Measurements from ENCODE around the gene BOC. TPM values are rescaled to one million over a fixed set of nuclear protein-coding genes. Genes with fewer than 3 reads are reported as not detected.
A peak's percentile ranks its signal among the peaks of the same experiment; 100 is the strongest.

The BOC gene
- total RNA-seq, 4 donors from 2014 or later, result 75.6 to 159 (median 105) TPM

DNA sequence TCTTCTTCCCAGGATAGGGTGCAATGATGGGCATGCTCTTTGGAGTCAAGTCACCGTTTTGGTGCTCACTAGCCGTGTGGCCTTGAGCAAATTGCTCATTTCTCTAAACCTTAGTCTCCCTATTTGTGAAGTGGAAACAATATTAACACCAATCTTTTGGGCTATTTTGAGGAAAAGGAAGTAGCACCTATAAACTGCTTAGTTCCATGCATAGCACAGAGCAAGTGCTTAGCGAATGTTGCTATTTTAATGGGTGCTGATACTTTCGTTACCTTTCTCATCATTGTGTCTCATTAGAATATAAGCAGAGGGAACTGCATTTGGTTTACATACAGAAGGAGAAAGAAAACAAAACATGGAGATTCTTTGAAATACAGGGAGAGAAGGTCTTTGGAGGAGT is 66.1 kb downstream of the BOC start:
- H3K4me3 ChIP-seq, result no peak overlapping the region
- H3K27ac ChIP-seq, result peak overlapping the region; percentile 80
- no peak for DNase-seq (ENCODE audit: low spot score in 2 of 2)
- WGBS, result 80% methylated on average over 4 of the region's 4 CpGs
- no peaks in the 10 kb centered on the region for H3K27me3 ChIP-seq
- no peak for TF ChIP-seq CTCF (IDR thresholded peaks at IDR 0.05)
- no peak for TF ChIP-seq EP300 (IDR thresholded peaks at IDR 0.05)
- TF ChIP-seq POLR2AphosphoS5 (IDR thresholded peaks at IDR 0.05), result no peak
- TF ChIP-seq POLR2A (IDR thresholded peaks at IDR 0.05), result no peak
- peaks cover 15% of the 10 kb centered on the region for H3K4me1 ChIP-seq
- H3K9me3 ChIP-seq, result no peaks in the 10 kb centered on the region
- peaks cover 89% of the 10 kb centered on the region for H3K36me3 ChIP-seq

DNA sequence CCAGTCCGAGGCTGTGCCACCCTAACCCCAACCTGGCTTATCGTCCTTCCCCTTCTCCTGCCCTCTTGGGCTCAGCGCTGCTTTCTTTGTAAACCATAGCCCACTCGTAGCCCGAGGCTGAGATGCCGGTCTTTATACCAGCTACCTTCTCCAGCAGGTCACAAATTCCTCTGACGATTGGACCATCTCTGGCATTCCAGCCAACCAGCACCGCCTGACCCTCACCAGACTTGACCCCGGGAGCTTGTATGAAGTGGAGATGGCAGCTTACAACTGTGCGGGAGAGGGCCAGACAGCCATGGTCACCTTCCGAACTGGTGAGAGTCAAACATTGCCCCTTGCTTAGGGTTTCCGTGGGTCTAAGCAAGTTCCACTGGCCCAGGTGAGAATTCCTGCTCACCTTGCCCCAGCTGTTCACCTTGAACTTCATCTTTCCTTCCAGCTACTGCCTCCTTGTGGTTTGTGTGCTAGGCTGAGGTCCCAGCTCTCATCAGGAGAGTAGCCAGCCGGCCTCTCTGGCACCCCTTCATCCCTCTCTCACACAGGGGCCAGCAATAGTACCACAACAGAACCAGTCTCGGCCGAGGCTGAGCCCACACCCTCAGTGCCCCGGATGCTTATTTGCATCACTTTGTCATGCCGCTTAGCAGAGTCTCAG is 66.7 kb downstream of the BOC start:
- 84% methylated on average over 17 of the region's 17 CpGs for WGBS
- TF ChIP-seq CTCF (IDR thresholded peaks at IDR 0.05), result no peak
- no peak overlapping the region for H3K4me3 ChIP-seq
- H3K27ac ChIP-seq, result peak overlapping the region; percentile 32
- no peaks in the 10 kb centered on the region for H3K27me3 ChIP-seq
- no peak for DNase-seq (ENCODE audit: low spot score in 2 of 2)
- peaks cover 87% of the 10 kb centered on the region for H3K36me3 ChIP-seq
- no peaks in the 10 kb centered on the region for H3K9me3 ChIP-seq
- H3K4me1 ChIP-seq, result peaks cover 15% of the 10 kb centered on the region

DNA sequence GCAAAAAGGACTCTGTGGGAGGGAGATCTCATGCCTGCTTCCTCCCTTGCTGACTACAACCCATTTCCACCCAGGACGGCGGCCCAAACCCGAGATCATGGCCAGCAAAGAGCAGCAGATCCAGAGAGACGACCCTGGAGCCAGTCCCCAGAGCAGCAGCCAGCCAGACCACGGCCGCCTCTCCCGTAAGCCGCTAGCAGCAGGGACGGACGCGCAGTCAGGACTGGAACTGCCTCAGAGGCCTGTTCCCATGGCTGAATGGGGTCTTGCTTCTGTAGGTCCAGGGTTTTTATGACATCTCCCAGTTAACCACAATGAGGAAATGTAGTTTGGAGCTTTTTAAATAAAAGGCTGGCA is 67.2 kb downstream of the BOC start:
- Histone ChIP-seq H3K4me1 (peaks cover 15% of the 10 kb centered on the region), H3K27me3 (no peaks in the 10 kb centered on the region), H3K27ac (peak overlapping the region; percentile 32), H3K9me3 (no peaks in the 10 kb centered on the region), H3K36me3 (peaks cover 87% of the 10 kb centered on the region), H3K4me3 (no peak overlapping the region)
- 93% methylated on average over 6 of the region's 11 CpGs for WGBS
- no peak for TF ChIP-seq POLR2AphosphoS5 (IDR thresholded peaks at IDR 0.05)
- no peak for TF ChIP-seq POLR2A (IDR thresholded peaks at IDR 0.05)
- no peak for TF ChIP-seq CTCF (IDR thresholded peaks at IDR 0.05)
- no peak for TF ChIP-seq EP300 (IDR thresholded peaks at IDR 0.05)
- DNase-seq (ENCODE audit: low spot score in 2 of 2), result no peak

DNA sequence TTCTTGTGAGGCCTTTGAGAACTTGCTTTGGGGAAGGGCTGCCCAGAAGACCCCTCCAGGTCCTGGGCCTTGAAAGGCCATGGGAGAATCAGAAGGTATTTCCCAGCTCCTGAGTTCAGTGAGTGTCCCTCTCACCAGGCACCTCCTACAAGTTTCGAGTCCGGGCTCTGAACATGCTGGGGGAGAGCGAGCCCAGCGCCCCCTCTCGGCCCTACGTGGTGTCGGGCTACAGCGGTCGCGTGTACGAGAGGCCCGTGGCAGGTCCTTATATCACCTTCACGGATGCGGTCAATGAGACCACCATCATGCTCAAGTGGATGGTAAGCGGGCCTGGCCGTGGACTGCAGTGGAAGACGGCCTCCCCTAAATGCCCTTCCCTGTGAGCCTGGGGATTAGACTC is 68.3 kb downstream of the BOC start:
- Histone ChIP-seq H3K36me3 (peaks cover 87% of the 10 kb centered on the region), H3K4me1 (peaks cover 20% of the 10 kb centered on the region), H3K27me3 (no peaks in the 10 kb centered on the region), H3K4me3 (no peak overlapping the region), H3K9me3 (no peaks in the 10 kb centered on the region), H3K27ac (no peak overlapping the region)
- 96% methylated on average over 16 of the region's 17 CpGs for WGBS
- DNase-seq (ENCODE audit: low spot score in 2 of 2), result no peak
- TF ChIP-seq POLR2AphosphoS5 (IDR thresholded peaks at IDR 0.05) (no peak), CTCF (IDR thresholded peaks at IDR 0.05) (no peak)

- 95% methylated on average over 12 of the region's 12 CpGs for WGBS
- Histone ChIP-seq H3K27ac (no peak overlapping the region), H3K4me1 (peaks cover 38% of the 10 kb centered on the region), H3K36me3 (peaks cover 70% of the 10 kb centered on the region), H3K27me3 (no peaks in the 10 kb centered on the region), H3K9me3 (no peaks in the 10 kb centered on the region), H3K4me3 (no peak overlapping the region)
- no peak for DNase-seq (ENCODE audit: low spot score in 2 of 2)
- no peak for TF ChIP-seq CTCF (IDR thresholded peaks at IDR 0.05)
- TF ChIP-seq POLR2A (IDR thresholded peaks at IDR 0.05), result no peak
- no peak for TF ChIP-seq EP300 (IDR thresholded peaks at IDR 0.05)
- no peak for TF ChIP-seq POLR2AphosphoS5 (IDR thresholded peaks at IDR 0.05)
Observed at GRCh38 chr3:113283306-113283705, 71.9 kb downstream of the BOC start.
